Right lobe of liver (tissue), 4 donors: ENCODE measurements around the gene PPP1R14C.

Experiments
- CTCF ChIP-seq, 4 donors: fragments of 200-600 bp in 3 of 4; fragments of 450-650 bp in 1 of 4; IDR thresholded peaks; one replicate each; pipeline versions ENCODE4 v1.5.1 to v1.8.0; 2016 to 2022; ENCODE audit warnings: antibody characterized with exemption in 4 of 4, mild to moderate bottlenecking in 2 of 4
- POLR2A ChIP-seq: fragments of 450-650 bp; IDR thresholded peaks from one replicate; pipeline ENCODE4 v1.6.1; 2017; ENCODE audit warnings: antibody characterized with exemption, mild to moderate bottlenecking
- donor health status: DM: no; HTN: no; CAD: no.
- donor health status: DM: no; HTN: no; CAD: no.
- donor health status: DM: no; HTN: yes; CAD: no.

- TF ChIP-seq CTCF (IDR thresholded peaks at IDR 0.05) (no peak), POLR2A (no peak)
These were observed 111.9 kb downstream of the PPP1R14C start for GRCh38 chr6:150254770-150255169.
